ENCODE data around the gene SOST. TPM values are rescaled to one million over a fixed set of nuclear protein-coding genes. Genes with fewer than 3 reads are reported as not detected.

Gene SOST
- total RNA-seq, 1 experiment from 2014 or later: not detected

- no peak for DNase-seq (ENCODE audit: low read depth, low spot score)
- Histone ChIP-seq H3K36me3 (ENCODE audit: control insufficient read depth, insufficient read depth, low read length) (no peaks in the 10 kb centered on the region), H3K27ac (ENCODE audit: low read length) (no peak overlapping the region), H3K4me3 (ENCODE audit: low read depth in 2 of 2, low read length in 2 of 2) (no peak overlapping the region), H3K9me3 (ENCODE audit: control insufficient read depth, insufficient read depth, low read depth, low read length) (no peaks in the 10 kb centered on the region), H3K4me1 (ENCODE audit: control insufficient read depth, insufficient read depth, low read length) (no peaks in the 10 kb centered on the region), H3K27me3 (ENCODE audit: control insufficient read depth, insufficient read depth, low read length) (no peaks in the 10 kb centered on the region)
- TF ChIP-seq CTCF (IDR thresholded peaks at IDR 0.05) (no peak), TCF7L2 (IDR thresholded peaks at IDR 0.05; ENCODE audit: low read depth, low read length) (no peak), POLR2AphosphoS5 (IDR thresholded peaks at IDR 0.05; ENCODE audit: low read depth, low read length) (no peak), REST (IDR thresholded peaks at IDR 0.05; ENCODE audit: insufficient read depth in 1 of 2, low read depth in 2 of 2, low read length in 1 of 2) (no peak), SIN3A (IDR thresholded peaks at IDR 0.05; ENCODE audit: borderline replicate concordance, insufficient read depth, low read depth, low read length) (no peak)
- CTCF ChIA-PET: interaction anchor here (0.6 to 3.9 kb wide), 4 partner anchors 63 to 92 kb away, joined by 4 to 24 read pairs (median 8); no protein-coding TSS in a partner anchor
- intact Hi-C loops (cut with micrococcal nuclease; ENCODE audit: unreplicated experiment) (loop anchor here (1.0 kb wide), 1 partner anchor 66 kb away; no protein-coding TSS in a partner anchor), in situ Hi-C loops (cut with HindIII; ENCODE audit: low pct_unique_long_range_greater_than_20kb, low sequenced_read_pairs) (loop anchor here (10.0 kb wide), 1 partner anchor 55 kb away; no protein-coding TSS in a partner anchor)
- BruUV-seq (replicated peaks): no TSS peak
- POLR2A ChIA-PET: no interaction called here
- ATAC-seq: no peak
Measured at GRCh38 chr17:43759836-43760235, 1.2 kb upstream of the SOST start.

GRCh38 chr17:43758086-43758485 lies 505 bp downstream of the SOST start:
- CTCF ChIA-PET: interaction anchor here (3.9 kb wide), 1 partner anchor 63 kb away, joined by 24 read pairs; no protein-coding TSS in a partner anchor
- BruUV-seq (replicated peaks): no TSS peak
- in situ Hi-C loops (cut with HindIII; ENCODE audit: low pct_unique_long_range_greater_than_20kb, low sequenced_read_pairs): loop anchor here (10.0 kb wide), 1 partner anchor 53 kb away; no protein-coding TSS in a partner anchor

More at GRCh38 chr17:43758086-43758485, 505 bp downstream of the SOST start:
- POLR2A ChIA-PET: no interaction called here
- Histone ChIP-seq H3K27ac (ENCODE audit: low read length) (no peak overlapping the region), H3K36me3 (ENCODE audit: control insufficient read depth, insufficient read depth, low read length) (no peaks in the 10 kb centered on the region), H3K27me3 (ENCODE audit: control insufficient read depth, insufficient read depth, low read length) (no peaks in the 10 kb centered on the region), H3K4me3 (ENCODE audit: low read depth in 2 of 2, low read length in 2 of 2) (no peak overlapping the region), H3K9me3 (ENCODE audit: control insufficient read depth, insufficient read depth, low read depth, low read length) (no peaks in the 10 kb centered on the region), H3K4me1 (ENCODE audit: control insufficient read depth, insufficient read depth, low read length) (no peaks in the 10 kb centered on the region)
- intact Hi-C loops (cut with micrococcal nuclease; ENCODE audit: unreplicated experiment): no loop called here
- TF ChIP-seq CTCF (IDR thresholded peaks at IDR 0.05) (no peak), TCF7L2 (IDR thresholded peaks at IDR 0.05; ENCODE audit: low read depth, low read length) (no peak), REST (IDR thresholded peaks at IDR 0.05; ENCODE audit: insufficient read depth in 1 of 2, low read depth in 2 of 2, low read length in 1 of 2) (no peak), POLR2AphosphoS5 (IDR thresholded peaks at IDR 0.05; ENCODE audit: low read depth, low read length) (no peak), SIN3A (IDR thresholded peaks at IDR 0.05; ENCODE audit: borderline replicate concordance, insufficient read depth, low read depth, low read length) (no peak)
- ATAC-seq: no peak
- no peak for DNase-seq (ENCODE audit: low read depth, low spot score)
